Lung (tissue), 12 donors: ENCODE data around the gene PUSL1. TPM values are rescaled to one million over a fixed set of nuclear protein-coding genes. Genes with fewer than 3 reads are reported as not detected.

Experiments
- ATAC-seq: fragments of 200-7000 bp; cut with Tn5 transposase; one replicate; pipeline ENCODE4 v1.9.1; 2020; ENCODE audit warnings: moderate number of reproducible peaks; ENCODE audit not compliant: insufficient read depth, low FRiP score
- DNase-seq, 3 donors: peaks; one replicate each; pipeline ENCODE4 v3.0.0-alpha.2; 2013 to 2017
- H3K27ac ChIP-seq, 2 donors: one replicate each; pipeline ENCODE4 v1.5.1; 2013; ENCODE audit warnings: mild to moderate bottlenecking in 2 of 2, moderate library complexity in 2 of 2, control low read depth in 1 of 2, inconsistent platforms in 1 of 2, low read depth in 1 of 2, low read length in 1 of 2
- H3K27me3 ChIP-seq, 3 donors: one replicate each; pipeline ENCODE4 v1.5.1; 2013; ENCODE audit warnings: low read length in 2 of 3; ENCODE audit not compliant: control insufficient read depth in 3 of 3, insufficient read depth in 3 of 3
- H3K36me3 ChIP-seq, 4 donors: one replicate each; pipeline ENCODE4 v1.5.1; 2013; ENCODE audit warnings: low read length in 4 of 4, mild to moderate bottlenecking in 1 of 4, moderate library complexity in 1 of 4; ENCODE audit not compliant: control insufficient read depth in 4 of 4, insufficient read depth in 4 of 4
- H3K4me1 ChIP-seq, 5 donors: one replicate each; pipeline ENCODE4 v1.5.1; 2013; ENCODE audit warnings: low read length in 5 of 5, mild to moderate bottlenecking in 2 of 5, moderate library complexity in 1 of 5; ENCODE audit not compliant: control insufficient read depth in 5 of 5, insufficient read depth in 5 of 5
- H3K4me3 ChIP-seq: one replicate; pipeline ENCODE4 v1.5.1; 2013; ENCODE audit warnings: mild to moderate bottlenecking, control low read depth, moderate library complexity
- H3K9ac ChIP-seq, 2 donors: one replicate each; pipeline ENCODE4 v1.5.1; 2013; ENCODE audit warnings: low read length in 2 of 2, control low read depth in 1 of 2; ENCODE audit not compliant: insufficient read depth in 1 of 2
- H3K9me3 ChIP-seq, 4 donors: one replicate each; pipeline ENCODE4 v1.5.1; 2013; ENCODE audit warnings: low read length in 3 of 4, mild to moderate bottlenecking in 1 of 4, moderate library complexity in 1 of 4; ENCODE audit not compliant: control insufficient read depth in 4 of 4, insufficient read depth in 3 of 4
- CTCF ChIP-seq: IDR thresholded peaks from 2 replicates; pipeline ENCODE4 v1.5.1; 2012; ENCODE audit warnings: mild to moderate bottlenecking; ENCODE audit errors: control extremely low read depth, extremely low read depth
- WGBS, 2 donors: extraction: QIAGEN DNeasy Blood & Tissue Kit; methylation state at CpG; one replicate each; pipeline ENCODE4 v1.1.7; 2013; 5-methylcytosine and 5-hydroxymethylcytosine counted together
- polyA plus RNA-seq, 2 donors: library from polyadenylated mRNA; stranded (reverse); fragments of 200-250 nt; gene quantifications; one replicate each; pipeline ENCODE4 v1.2.1, GENCODE V29; 2013
- total RNA-seq, 2 donors: library from RNA; depleted of rRNA in 1 of 2; stranded (reverse); fragments of >200 nt in 1 of 2; gene quantifications; one replicate each; pipeline ENCODE4 v1.2.1, GENCODE V29; 2014 to 2021
- donor health status: control.
- donor health status: control.
- donor health status: Bipolar disorder and iron deficiency.
- donor health status: healthy.
- donor health status: DM: yes; HTN: yes; CAD: no.

PUSL1 gene
- total and polyA plus RNA-seq, 4 donors, result 11.3 to 23.7 (median 18.6) TPM

- H3K36me3 ChIP-seq, result peaks cover 0 to 20% (median 4%) of the 10 kb centered on the region in 4 donors
- no peak for DNase-seq
- H3K9ac ChIP-seq, result no peak overlapping the region
- H3K27me3 ChIP-seq, result no peaks in the 10 kb centered on the region
- no peak for TF ChIP-seq CTCF
- no peak overlapping the region for H3K4me3 ChIP-seq
- no peak for ATAC-seq
- no peaks in the 10 kb centered on the region for H3K9me3 ChIP-seq
- peaks cover 0 to 9% (median 4%) of the 10 kb centered on the region in 5 donors for H3K4me1 ChIP-seq
- no peak overlapping the region for H3K27ac ChIP-seq
- 87 to 89% methylated on average over 22 of the region's 22 CpGs for WGBS, 2 donors
Measured at GRCh38 chr1:1299686-1300351, 8.6 kb upstream of the PUSL1 start.

- H3K9ac ChIP-seq, result no peak overlapping the region
- H3K9me3 ChIP-seq, result no peaks in the 10 kb centered on the region
- no peak for ATAC-seq
- no peak overlapping the region for H3K4me3 ChIP-seq
- WGBS, 2 donors, result 86 to 90% methylated on average over 12 of the region's 12 CpGs
- no peaks in the 10 kb centered on the region for H3K27me3 ChIP-seq
- no peak for DNase-seq
- TF ChIP-seq CTCF, result no peak
- H3K27ac ChIP-seq, result no peak overlapping the region
- H3K36me3 ChIP-seq, result peaks cover 0 to 14% (median 4%) of the 10 kb centered on the region in 4 donors
- H3K4me1 ChIP-seq, result peaks cover 2 to 13% (median 4%) of the 10 kb centered on the region in 5 donors
Measured at GRCh38 chr1:1300352-1300739, 8.1 kb upstream of the PUSL1 start.

- Histone ChIP-seq H3K27me3 (no peaks in the 10 kb centered on the region), H3K4me1 (peaks cover 11 to 28% (median 15%) of the 10 kb centered on the region in 5 donors), H3K36me3 (peaks cover 0 to 8% (median 0%) of the 10 kb centered on the region in 4 donors), H3K27ac (no peak overlapping the region), H3K9ac (no peak overlapping the region), H3K4me3 (no peak overlapping the region), H3K9me3 (no peaks in the 10 kb centered on the region)
- 93 to 94% methylated on average over 8 to 9 of the region's 9 CpGs for WGBS, 2 donors
- DNase-seq (no peak), ATAC-seq (no peak)
- TF ChIP-seq CTCF, result no peak
Measured at GRCh38 chr1:1302006-1302430, 6.4 kb upstream of the PUSL1 start.
